K562 treated with DMSO at 1 percent for 4 hours (cell line): ENCODE data around the gene DNASE1L2. TPM values are rescaled to one million over a fixed set of nuclear protein-coding genes. Genes with fewer than 3 reads are reported as not detected.

Source experiments
- total RNA-seq: library from RNA; unstranded; fragments of 300-600 nt; gene quantifications from 2 replicates; pipeline ENCODE4 v1.2.3, GENCODE V29; 2022; ENCODE audit not compliant: insufficient read depth

Gene DNASE1L2
- 5.4 and 6.1 TPM in 2 replicates for total RNA-seq

GRCh38 chr16:2236337-2237101 is at the start of gene DNASE1L2:
DNASE1L2 (plus strand) TSS chr16:2236444; CDS start chr16:2236817, 373 bp downstream.

GRCh38 chr16:2196162-2196980 is 39.9 kb upstream of the DNASE1L2 start, which contains the start of gene CASKIN1:
CASKIN1 (minus strand) TSS chr16:2196605; CDS start chr16:2196432, 173 bp downstream.

GRCh38 chr16:2205104-2205966 is 30.9 kb upstream of the DNASE1L2 start, which contains the start of gene MLST8:
MLST8 (plus strand) TSS chr16:2205454; CDS start chr16:2206086, 632 bp downstream.

GRCh38 chr16:2210386-2211365 is 25.6 kb upstream of the DNASE1L2 start, which contains the start of gene BRICD5:
BRICD5 (minus strand) TSS chr16:2210863; CDS start chr16:2210833, 30 bp downstream.

GRCh38 chr16:2214719-2214968 is 21.6 kb upstream of the DNASE1L2 start, which contains the start of gene PGP:
PGP (minus strand) TSS chr16:2214840; CDS start chr16:2214777, 63 bp downstream.

GRCh38 chr16:2223221-2223941 is 12.9 kb upstream of the DNASE1L2 start, which contains the start of gene E4F1:
E4F1 (plus strand) TSS chr16:2223591; CDS start chr16:2223614, 23 bp downstream.

DNA sequence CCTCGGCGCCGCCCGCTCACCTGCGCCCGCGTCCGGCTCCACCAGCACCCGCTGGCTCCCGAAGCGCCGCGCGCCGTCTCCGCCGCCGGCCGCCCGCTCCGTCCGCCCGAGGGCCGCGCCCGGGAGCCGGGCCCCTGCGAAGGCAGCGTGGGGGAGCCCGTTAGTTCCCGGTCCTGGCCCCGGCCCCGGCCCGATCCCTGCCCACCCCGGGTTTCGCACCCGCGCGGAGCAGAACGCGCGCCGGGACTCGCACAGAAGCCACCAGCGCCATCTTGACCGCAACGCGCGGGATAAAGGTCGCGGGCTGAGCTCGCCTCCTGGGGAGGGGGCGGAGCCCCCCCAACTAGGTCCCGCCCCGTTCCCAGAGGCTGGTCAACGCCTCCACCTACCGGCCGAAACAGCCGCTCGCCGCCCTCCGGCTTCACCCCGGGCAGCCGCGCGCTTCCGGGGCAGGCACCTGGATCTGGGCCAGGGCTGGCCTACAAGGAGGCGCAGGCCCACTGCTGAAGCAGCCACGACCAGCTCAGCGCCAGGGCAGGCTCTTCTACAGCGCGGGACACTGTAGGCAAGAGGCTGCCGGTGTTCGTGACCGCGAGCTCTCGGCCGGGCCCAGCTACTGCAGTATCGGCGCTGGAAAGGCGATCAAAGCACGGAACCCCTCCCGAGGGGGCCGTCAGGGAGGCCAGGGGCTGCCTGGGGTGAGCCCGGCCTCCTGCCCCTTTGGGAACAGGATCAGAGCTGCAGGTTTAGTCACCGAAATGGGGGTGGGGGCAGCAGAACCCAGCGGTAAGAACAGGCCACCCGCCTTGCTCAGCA is 15.3 kb downstream of the DNASE1L2 start, which contains the start of gene ECI1:
Gene ECI1, minus strand, starts transcription at position 292 of the 816 bp plus-strand sequence. Its CDS starts 21 bp downstream, at position 271.

DNA sequence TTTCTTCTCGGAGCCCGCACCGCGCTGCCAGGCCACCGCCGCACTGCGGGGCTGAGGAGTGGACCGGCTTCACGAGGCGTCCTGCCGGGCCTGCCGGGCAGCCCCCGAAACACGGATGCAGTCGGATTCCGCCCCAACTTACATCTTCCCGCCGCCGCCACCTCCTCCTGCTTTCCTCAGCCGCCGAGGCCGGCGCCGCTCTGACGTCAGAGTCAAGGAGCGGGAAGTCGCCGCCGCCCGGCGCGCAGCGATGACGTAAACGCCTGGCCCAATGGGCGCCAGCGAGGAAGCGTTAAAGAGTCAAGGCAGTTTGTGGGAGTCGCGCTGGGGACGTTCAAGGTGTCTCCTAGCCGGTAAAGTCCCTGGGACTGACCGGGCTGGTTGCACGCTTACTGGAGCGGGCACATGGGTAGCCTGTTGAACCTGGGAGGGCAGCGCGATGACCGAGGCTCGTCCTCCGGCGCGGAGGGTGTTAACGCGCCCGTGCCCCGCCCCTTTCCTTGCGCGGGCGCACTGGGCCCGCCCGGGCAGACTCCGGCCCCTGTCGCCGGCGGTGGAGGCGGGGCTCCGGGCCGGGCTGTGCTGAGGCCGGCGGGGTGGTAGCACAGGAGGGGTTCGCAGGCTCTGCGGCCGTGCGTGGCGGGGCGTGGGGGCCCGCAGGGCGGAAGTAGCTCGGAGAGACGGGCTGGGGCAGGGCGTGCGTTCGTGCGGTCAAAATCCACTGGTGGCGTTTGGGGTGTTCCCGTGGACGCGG is 31.8 kb downstream of the DNASE1L2 start, which contains the start of gene RNPS1:
Gene RNPS1, minus strand, starts transcription at position 214 of the 754 bp plus-strand sequence. CDS start 3,483 bp downstream, outside the sequence.

Other genes with a start within 250 kb of the DNASE1L2 start
- gene SYNGR3, start 246.5 kb upstream of the DNASE1L2 start, total RNA-seq: 30.6 and 35.1 TPM in 2 replicates
- gene ZNF598, start 226.6 kb upstream of the DNASE1L2 start, total RNA-seq: 103 and 116 TPM in 2 replicates
- gene NPW, start 216.7 kb upstream of the DNASE1L2 start, total RNA-seq: 1.6 and 5.6 TPM in 2 replicates
- gene NHERF2, start 209.5 kb upstream of the DNASE1L2 start, total RNA-seq: 28.8 and 29.0 TPM in 2 replicates
- gene NTHL1, start 188.6 kb upstream of the DNASE1L2 start, total RNA-seq: 20.7 and 23.3 TPM in 2 replicates
- 42.5 and 52.7 TPM in 2 replicates for gene TSC2, start 188.5 kb upstream of the DNASE1L2 start, total RNA-seq
- gene PKD1, start 100.5 kb upstream of the DNASE1L2 start, total RNA-seq: 67.2 and 116 TPM in 2 replicates
- 3.5 and 3.9 TPM in 2 replicates for gene RAB26, start 87.8 kb upstream of the DNASE1L2 start, total RNA-seq
- 103 and 117 TPM in 2 replicates for gene TRAF7, start 80.7 kb upstream of the DNASE1L2 start, total RNA-seq
- gene CASKIN1, start 39.8 kb upstream of the DNASE1L2 start, total RNA-seq: 4.2 and 5.4 TPM in 2 replicates
- gene MLST8, start 31.0 kb upstream of the DNASE1L2 start, total RNA-seq: 73.7 and 84.0 TPM in 2 replicates
- gene BRICD5, start 25.6 kb upstream of the DNASE1L2 start, total RNA-seq: 4.9 and 16.4 TPM in 2 replicates
- gene PGP, start 21.6 kb upstream of the DNASE1L2 start, total RNA-seq: 53.8 and 56.2 TPM in 2 replicates
- 33.2 and 37.1 TPM in 2 replicates for gene E4F1, start 12.9 kb upstream of the DNASE1L2 start, total RNA-seq
- 309 and 412 TPM in 2 replicates for gene ECI1, start 15.1 kb downstream of the DNASE1L2 start, total RNA-seq
- 182 and 221 TPM in 2 replicates for gene RNPS1, start 31.7 kb downstream of the DNASE1L2 start, total RNA-seq
- gene ABCA3, start 104.3 kb downstream of the DNASE1L2 start, total RNA-seq: 18.9 and 25.4 TPM in 2 replicates
- 25.8 and 36.2 TPM in 2 replicates for gene CCNF, start 193.0 kb downstream of the DNASE1L2 start, total RNA-seq
- gene TEDC2, start 223.7 kb downstream of the DNASE1L2 start, total RNA-seq: 24.5 and 30.6 TPM in 2 replicates
- 0.42 TPM in 1 of 2 replicates, not detected in the other for gene NTN3, start 234.9 kb downstream of the DNASE1L2 start, total RNA-seq
- gene TBC1D24, start 238.7 kb downstream of the DNASE1L2 start, total RNA-seq: 5.7 and 10.9 TPM in 2 replicates